Measurements from ENCODE around the gene TECPR1. TPM values are rescaled to one million over a fixed set of nuclear protein-coding genes. Genes with fewer than 3 reads are reported as not detected.

The TECPR1 gene
- total and polyA plus RNA-seq, 2 of the 4 experiments (the other 2 are of a cell fraction), result 11.5 to 14.7 TPM

DNA sequence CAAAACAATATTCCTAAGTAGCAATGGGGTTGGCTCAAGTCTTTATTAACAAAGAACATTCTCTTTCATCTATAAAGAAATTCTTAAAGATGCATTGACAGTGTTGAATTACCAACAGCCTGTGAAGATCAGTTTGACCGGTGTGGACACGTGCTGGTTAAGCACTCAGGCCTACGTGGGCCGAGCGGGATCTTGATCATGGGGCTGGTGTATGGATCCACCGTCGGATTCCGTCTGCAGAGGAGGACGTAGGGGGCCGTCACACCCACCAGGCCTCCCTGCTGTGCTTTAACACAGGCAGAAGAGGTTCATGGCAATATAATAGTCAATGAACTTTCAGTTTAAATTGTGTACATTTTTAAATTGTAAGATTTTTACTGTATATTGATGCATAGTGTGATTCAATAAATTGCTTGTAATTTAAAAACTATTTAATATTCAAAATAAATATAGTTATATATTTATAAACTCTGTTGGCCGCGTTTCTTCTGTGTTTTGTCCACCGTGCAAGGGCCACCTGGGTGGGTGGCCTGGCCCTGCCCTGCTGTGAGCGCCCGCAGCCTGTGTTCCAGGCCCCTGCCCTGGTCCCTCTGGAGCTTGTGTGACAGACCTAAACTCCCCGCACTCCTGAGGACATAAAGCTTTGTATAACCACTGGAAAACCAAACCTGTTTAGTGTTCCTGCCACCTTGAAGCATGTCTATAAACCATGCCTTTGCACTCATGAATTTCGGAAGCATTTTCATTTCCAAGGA, 42.7 kb downstream of the TECPR1 start:
- ATAC-seq (ENCODE audit: low read depth), result no peak
- no peak for DNase-seq

More for the DNA sequence above, 42.7 kb downstream of the TECPR1 start:
- H3K14ac ChIP-seq (replicated peaks; ENCODE audit: low read depth, low read length), result no peak overlapping the region
- no peak overlapping the region for H3K9ac ChIP-seq (ENCODE audit: low read depth, low read length)
- H2BK120ac ChIP-seq (ENCODE audit: low read depth, low read length), result no peak overlapping the region
- H3K18ac ChIP-seq (ENCODE audit: low read depth, low read length), result no peak overlapping the region
- H2BK15ac ChIP-seq (ENCODE audit: low read depth, low read length), result no peak overlapping the region
- no peak overlapping the region for H4K5ac ChIP-seq (ENCODE audit: low read depth, low read length)
- H3K4me2 ChIP-seq (ENCODE audit: low read depth, low read length), result no peak overlapping the region
- POLR2A ChIA-PET (ENCODE audit: unreplicated experiment), result no interaction called here
- H3K4me3 ChIP-seq (ENCODE audit: insufficient read depth, low read depth, low read length), result no peak overlapping the region
- intact Hi-C loops (cut with micrococcal nuclease), result no loop called here
- TF ChIP-seq RAD21 (IDR thresholded peaks at IDR 0.05; ENCODE audit: low read length) (no peak), POLR2A (IDR thresholded peaks at IDR 0.05; ENCODE audit: low read depth, low read length) (no peak), MAZ (IDR thresholded peaks at IDR 0.05; ENCODE audit: borderline replicate concordance, low read depth, low read length) (no peak), SMC3 (IDR thresholded peaks at IDR 0.05; ENCODE audit: low read depth, low read length) (no peak), FOS (IDR thresholded peaks at IDR 0.05; ENCODE audit: low read depth, low read length) (no peak), NFE2L2 (IDR thresholded peaks at IDR 0.05; ENCODE audit: low read depth, low read length) (no peak), CEBPB (IDR thresholded peaks at IDR 0.05; ENCODE audit: low read depth, low read length) (no peak), MAFK (IDR thresholded peaks at IDR 0.05; ENCODE audit: low read depth, low read length) (no peak), BHLHE40 (IDR thresholded peaks at IDR 0.05; ENCODE audit: low read depth, low read length) (no peak), CHD1 (IDR thresholded peaks at IDR 0.05; ENCODE audit: low read depth, low read length) (no peak), RFX5 (IDR thresholded peaks at IDR 0.05; ENCODE audit: low read depth, low read length) (no peak), MXI1 (IDR thresholded peaks at IDR 0.05; ENCODE audit: borderline replicate concordance, low read depth, low read length) (no peak), ELK1 (IDR thresholded peaks at IDR 0.05; ENCODE audit: borderline replicate concordance, low read depth, low read length) (no peak)
- TF ChIP-seq, protein P1, sequence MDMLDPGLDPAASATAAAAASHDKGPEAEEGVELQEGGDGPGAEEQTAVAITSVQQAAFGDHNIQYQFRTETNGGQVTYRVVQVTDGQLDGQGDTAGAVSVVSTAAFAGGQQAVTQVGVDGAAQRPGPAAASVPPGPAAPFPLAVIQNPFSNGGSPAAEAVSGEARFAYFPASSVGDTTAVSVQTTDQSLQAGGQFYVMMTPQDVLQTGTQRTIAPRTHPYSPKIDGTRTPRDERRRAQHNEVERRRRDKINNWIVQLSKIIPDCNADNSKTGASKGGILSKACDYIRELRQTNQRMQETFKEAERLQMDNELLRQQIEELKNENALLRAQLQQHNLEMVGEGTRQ (IDR thresholded peaks at IDR 0.05; ENCODE audit: low read depth, low read length), result no peak
- TF ChIP-seq, protein P2, sequence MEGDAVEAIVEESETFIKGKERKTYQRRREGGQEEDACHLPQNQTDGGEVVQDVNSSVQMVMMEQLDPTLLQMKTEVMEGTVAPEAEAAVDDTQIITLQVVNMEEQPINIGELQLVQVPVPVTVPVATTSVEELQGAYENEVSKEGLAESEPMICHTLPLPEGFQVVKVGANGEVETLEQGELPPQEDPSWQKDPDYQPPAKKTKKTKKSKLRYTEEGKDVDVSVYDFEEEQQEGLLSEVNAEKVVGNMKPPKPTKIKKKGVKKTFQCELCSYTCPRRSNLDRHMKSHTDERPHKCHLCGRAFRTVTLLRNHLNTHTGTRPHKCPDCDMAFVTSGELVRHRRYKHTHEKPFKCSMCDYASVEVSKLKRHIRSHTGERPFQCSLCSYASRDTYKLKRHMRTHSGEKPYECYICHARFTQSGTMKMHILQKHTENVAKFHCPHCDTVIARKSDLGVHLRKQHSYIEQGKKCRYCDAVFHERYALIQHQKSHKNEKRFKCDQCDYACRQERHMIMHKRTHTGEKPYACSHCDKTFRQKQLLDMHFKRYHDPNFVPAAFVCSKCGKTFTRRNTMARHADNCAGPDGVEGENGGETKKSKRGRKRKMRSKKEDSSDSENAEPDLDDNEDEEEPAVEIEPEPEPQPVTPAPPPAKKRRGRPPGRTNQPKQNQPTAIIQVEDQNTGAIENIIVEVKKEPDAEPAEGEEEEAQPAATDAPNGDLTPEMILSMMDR (conservative IDR thresholded peaks at IDR 0.05; ENCODE audit: low read depth, low read length), result no peak
- no peak overlapping the region for H4K91ac ChIP-seq (ENCODE audit: insufficient read depth, low read depth, low read length)
- no peaks in the 10 kb centered on the region for H3K9me3 ChIP-seq (ENCODE audit: control insufficient read depth, insufficient read depth, low read length)
- H3K4me1 ChIP-seq (ENCODE audit: control insufficient read depth, insufficient read depth, low read length), result no peaks in the 10 kb centered on the region
- no peak overlapping the region for H2AK5ac ChIP-seq (ENCODE audit: low read depth, low read length)
- no TSS peak for BruUV-seq (replicated peaks)
- no peak overlapping the region for H4K8ac ChIP-seq (ENCODE audit: low read depth in 2 of 2, low read length in 2 of 2)
- no peaks in the 10 kb centered on the region for H3K9me1 ChIP-seq (ENCODE audit: insufficient read depth, low read length)
- H3K27ac ChIP-seq (ENCODE audit: insufficient read depth, low read length), result no peak overlapping the region
- CTCF ChIA-PET, result no interaction called here
- no peak overlapping the region for H3K56ac ChIP-seq (ENCODE audit: extremely low read depth, insufficient read depth, low read length)
- no peak overlapping the region for H2BK5ac ChIP-seq (ENCODE audit: low read depth, low read length, poor library complexity, severe bottlenecking)
- no peaks in the 10 kb centered on the region for H3K79me1 ChIP-seq (ENCODE audit: low read depth in 1 of 2, low read length in 2 of 2)
- H2AFZ ChIP-seq (replicated peaks; ENCODE audit: low read length, poor library complexity), result no peak overlapping the region
- WGBS, 2 experiments (ENCODE audit: extremely low coverage in 2 of 2, insufficient read length in 1 of 2), result 92% methylated on average over 5 of the region's 17 CpGs; no CpG with 5 or more reads in 1 of the 2 experiments
- H3K4ac ChIP-seq (ENCODE audit: low read depth, low read length), result no peak overlapping the region
- no peaks in the 10 kb centered on the region for H3K27me3 ChIP-seq (ENCODE audit: control insufficient read depth, insufficient read depth, low read length)
- peaks cover 16% of the 10 kb centered on the region for H3K36me3 ChIP-seq (ENCODE audit: control insufficient read depth, insufficient read depth, low read length)
- dilution Hi-C loops (cut with HindIII; ENCODE audit: low sequenced_read_pairs, unreplicated experiment), result no loop called here
- in situ Hi-C loops (cut with MboI; ENCODE audit: low sequenced_read_pairs), result no loop called here
- H2BK20ac ChIP-seq (ENCODE audit: low read depth, low read length), result no peak overlapping the region
- no peak overlapping the region for H3K23ac ChIP-seq (ENCODE audit: low read depth, low read length)
- no peaks in the 10 kb centered on the region for H4K20me1 ChIP-seq (ENCODE audit: insufficient read depth, low read length)
- no peak overlapping the region for H2AK9ac ChIP-seq (replicated peaks; ENCODE audit: low read depth, low read length, poor library complexity)

Data from IMR-90 (cell line).